ENCODE data around the gene ADGRG4. TPM values are rescaled to one million over a fixed set of nuclear protein-coding genes. Genes with fewer than 3 reads are reported as not detected.
A peak's percentile ranks its signal among the peaks of the same experiment; 100 is the strongest.
"Not testable (repeated sequence)": the region's sequence is repeated elsewhere in the genome, so short reads cannot be mapped to it uniquely, and the experiment has no call there.

ADGRG4 gene, protein sequence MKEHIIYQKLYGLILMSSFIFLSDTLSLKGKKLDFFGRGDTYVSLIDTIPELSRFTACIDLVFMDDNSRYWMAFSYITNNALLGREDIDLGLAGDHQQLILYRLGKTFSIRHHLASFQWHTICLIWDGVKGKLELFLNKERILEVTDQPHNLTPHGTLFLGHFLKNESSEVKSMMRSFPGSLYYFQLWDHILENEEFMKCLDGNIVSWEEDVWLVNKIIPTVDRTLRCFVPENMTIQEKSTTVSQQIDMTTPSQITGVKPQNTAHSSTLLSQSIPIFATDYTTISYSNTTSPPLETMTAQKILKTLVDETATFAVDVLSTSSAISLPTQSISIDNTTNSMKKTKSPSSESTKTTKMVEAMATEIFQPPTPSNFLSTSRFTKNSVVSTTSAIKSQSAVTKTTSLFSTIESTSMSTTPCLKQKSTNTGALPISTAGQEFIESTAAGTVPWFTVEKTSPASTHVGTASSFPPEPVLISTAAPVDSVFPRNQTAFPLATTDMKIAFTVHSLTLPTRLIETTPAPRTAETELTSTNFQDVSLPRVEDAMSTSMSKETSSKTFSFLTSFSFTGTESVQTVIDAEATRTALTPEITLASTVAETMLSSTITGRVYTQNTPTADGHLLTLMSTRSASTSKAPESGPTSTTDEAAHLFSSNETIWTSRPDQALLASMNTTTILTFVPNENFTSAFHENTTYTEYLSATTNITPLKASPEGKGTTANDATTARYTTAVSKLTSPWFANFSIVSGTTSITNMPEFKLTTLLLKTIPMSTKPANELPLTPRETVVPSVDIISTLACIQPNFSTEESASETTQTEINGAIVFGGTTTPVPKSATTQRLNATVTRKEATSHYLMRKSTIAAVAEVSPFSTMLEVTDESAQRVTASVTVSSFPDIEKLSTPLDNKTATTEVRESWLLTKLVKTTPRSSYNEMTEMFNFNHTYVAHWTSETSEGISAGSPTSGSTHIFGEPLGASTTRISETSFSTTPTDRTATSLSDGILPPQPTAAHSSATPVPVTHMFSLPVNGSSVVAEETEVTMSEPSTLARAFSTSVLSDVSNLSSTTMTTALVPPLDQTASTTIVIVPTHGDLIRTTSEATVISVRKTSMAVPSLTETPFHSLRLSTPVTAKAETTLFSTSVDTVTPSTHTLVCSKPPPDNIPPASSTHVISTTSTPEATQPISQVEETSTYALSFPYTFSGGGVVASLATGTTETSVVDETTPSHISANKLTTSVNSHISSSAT (N-terminal part only)
- under 1 TPM; 0.14 to 0.41 TPM for total RNA-seq

DNA sequence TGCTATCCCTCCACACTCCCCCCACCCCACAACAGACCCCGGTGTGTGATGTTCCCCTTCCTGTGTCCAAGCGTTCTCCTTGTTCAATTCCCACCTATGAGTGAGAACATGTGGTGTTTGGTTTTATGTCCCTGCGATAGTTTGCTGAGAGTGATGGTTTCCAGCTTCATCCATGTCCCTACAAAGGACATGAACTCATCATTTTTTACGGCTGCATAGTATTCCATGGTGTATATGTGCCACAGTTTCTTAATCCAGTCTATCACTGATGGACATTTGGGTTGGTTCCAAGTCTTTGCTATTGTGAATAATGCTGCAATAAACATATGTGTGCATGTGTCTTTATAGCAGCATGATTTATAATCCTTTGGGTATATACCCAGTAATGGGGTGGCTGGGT lies at the start of gene ADGRG4:
Gene ADGRG4, plus strand, starts transcription at position 243 of the 400 bp plus-strand sequence. CDS start 7,815 bp downstream, outside the sequence.
- ATAC-seq (ENCODE audit: insufficient number of reproducible peaks, low FRiP score, low read depth) = not testable (repeated sequence)

DNA sequence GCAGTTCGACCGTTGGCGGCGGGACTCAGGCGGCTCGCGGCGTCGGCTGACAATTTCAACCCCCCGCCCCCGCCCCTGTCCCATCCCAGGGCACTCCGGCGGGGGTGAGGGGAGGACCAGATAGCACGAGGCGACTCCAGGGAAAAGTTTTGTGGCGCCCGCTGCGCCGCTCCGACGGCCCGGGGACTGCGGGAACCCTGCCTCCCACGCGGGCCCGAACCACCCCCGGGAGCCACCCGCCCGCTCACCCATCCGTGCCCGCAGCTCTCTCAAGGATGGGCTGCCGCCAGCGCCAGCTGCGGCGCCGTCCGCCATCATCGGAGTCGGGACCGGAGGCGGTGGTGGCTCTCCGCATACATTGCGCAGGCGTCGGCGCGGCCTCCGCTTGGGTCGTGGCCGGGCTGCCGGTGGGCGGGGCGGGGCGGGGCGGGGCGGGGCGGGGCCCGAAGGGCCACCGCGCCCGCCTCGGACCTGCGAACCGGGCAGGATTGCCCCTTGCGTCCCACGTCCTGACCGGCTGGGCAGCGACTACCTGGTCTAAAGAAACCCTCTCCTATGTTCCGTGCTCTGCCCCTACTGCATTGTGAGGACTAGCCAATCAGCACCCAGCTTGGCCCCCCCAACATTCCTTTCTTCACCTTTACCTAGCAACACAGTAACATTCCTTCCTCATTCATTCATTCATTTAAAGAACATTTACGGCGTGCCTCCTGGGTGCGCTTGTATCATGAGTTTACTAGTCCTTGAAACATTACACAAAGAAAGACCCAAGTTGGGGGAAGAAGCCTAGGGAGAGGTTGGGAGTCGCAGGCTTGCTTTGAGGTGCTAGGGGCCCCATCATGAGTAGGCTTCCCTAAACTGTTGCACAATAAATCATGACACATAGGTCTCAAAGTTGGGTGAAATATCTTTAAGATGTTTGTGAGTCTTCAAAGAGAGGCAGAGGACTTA lies 49.4 kb upstream of the ADGRG4 start, which contains the start of gene MAP7D3:
Gene MAP7D3, minus strand, starts transcription at position 360 of the 951 bp plus-strand sequence. Its CDS starts 42 bp downstream, at position 318.
- Histone ChIP-seq H3K4me3 (peak within 1 kb of the TSS; percentile 73), H3K27ac (peak within 1 kb of the TSS; percentile 68 to 69), H3K4me1 (ENCODE audit: control insufficient read depth in 1 of 2, low read depth in 2 of 2) (peaks cover 0 to 21% of the 10 kb centered on the region in 2 donors), H3K9me3 (no peaks in the 10 kb centered on the region), H3K36me3 (no peaks in the 10 kb centered on the region), H3K27me3 (replicated peaks; ENCODE audit: insufficient read depth) (no peaks in the 10 kb centered on the region)
- DNase-seq (ENCODE audit: low spot score) (no peak), ATAC-seq (ENCODE audit: insufficient number of reproducible peaks, low FRiP score, low read depth) (peak; percentile 55)
- TF ChIP-seq, protein P1, sequence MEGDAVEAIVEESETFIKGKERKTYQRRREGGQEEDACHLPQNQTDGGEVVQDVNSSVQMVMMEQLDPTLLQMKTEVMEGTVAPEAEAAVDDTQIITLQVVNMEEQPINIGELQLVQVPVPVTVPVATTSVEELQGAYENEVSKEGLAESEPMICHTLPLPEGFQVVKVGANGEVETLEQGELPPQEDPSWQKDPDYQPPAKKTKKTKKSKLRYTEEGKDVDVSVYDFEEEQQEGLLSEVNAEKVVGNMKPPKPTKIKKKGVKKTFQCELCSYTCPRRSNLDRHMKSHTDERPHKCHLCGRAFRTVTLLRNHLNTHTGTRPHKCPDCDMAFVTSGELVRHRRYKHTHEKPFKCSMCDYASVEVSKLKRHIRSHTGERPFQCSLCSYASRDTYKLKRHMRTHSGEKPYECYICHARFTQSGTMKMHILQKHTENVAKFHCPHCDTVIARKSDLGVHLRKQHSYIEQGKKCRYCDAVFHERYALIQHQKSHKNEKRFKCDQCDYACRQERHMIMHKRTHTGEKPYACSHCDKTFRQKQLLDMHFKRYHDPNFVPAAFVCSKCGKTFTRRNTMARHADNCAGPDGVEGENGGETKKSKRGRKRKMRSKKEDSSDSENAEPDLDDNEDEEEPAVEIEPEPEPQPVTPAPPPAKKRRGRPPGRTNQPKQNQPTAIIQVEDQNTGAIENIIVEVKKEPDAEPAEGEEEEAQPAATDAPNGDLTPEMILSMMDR (IDR thresholded peaks at IDR 0.05) = no peak

More for the DNA sequence above, at the start of gene ADGRG4:
- not testable (repeated sequence) for H3K27ac ChIP-seq; DNase-seq (ENCODE audit: low spot score); H3K4me1 ChIP-seq (ENCODE audit: control insufficient read depth in 1 of 2, low read depth in 2 of 2); H3K9me3 ChIP-seq; H3K4me3 ChIP-seq; H3K27me3 ChIP-seq (replicated peaks; ENCODE audit: insufficient read depth); H3K36me3 ChIP-seq

DNA sequence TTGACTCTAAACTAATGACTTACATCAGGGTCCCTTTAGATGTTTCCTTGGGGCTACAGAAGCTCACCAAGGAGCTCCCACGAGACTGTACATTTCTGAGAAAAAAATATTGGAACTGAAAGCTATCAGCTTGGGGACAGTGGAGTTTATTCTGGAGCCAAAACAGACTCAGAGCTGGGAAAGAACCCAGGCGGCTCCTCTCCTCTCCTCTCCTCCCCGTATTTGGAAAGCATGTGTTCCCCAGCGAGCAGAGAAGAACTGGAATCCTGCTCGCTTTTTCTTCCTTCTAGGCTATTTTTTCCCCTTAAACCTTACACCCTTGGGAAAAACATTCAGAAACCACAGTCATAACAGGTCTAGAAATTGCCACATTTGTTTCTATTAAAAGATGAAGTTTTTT lies 45.2 kb upstream of the ADGRG4 start:
- no peaks in the 10 kb centered on the region for H3K9me3 ChIP-seq
- peak; percentile 30 for ATAC-seq (ENCODE audit: insufficient number of reproducible peaks, low FRiP score, low read depth)
- no peak for DNase-seq (ENCODE audit: low spot score)
- TF ChIP-seq, protein P1 (IDR thresholded peaks at IDR 0.05) = no peak
- peak overlapping the region; percentile 47 for H3K4me3 ChIP-seq
- no peaks in the 10 kb centered on the region for H3K27me3 ChIP-seq (replicated peaks; ENCODE audit: insufficient read depth)
- peaks cover 11 to 61% of the 10 kb centered on the region in 2 donors for H3K4me1 ChIP-seq (ENCODE audit: control insufficient read depth in 1 of 2, low read depth in 2 of 2)
- peak overlapping the region; percentile 74 to 94 for H3K27ac ChIP-seq
- H3K36me3 ChIP-seq = no peaks in the 10 kb centered on the region

DNA sequence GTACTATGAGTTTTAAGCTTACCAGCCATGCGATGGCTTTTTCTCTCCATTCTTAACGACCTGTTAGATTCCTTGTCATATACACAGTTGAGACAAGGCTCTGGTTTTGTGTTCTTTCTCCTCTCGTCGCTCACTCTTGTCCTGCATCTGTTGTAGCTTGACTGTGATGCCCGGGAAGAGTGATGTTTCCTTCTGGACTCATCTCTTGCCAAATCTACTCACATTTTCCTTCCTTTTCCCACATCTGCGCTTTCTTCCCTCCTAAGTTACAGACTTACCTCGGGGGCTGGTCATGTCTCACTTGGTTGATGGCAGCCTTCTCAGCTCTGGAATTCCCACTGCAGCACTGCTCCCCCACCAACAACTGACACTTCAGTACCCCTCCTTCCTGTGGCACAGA lies 44.7 kb upstream of the ADGRG4 start:
- ATAC-seq (ENCODE audit: insufficient number of reproducible peaks, low FRiP score, low read depth) (no peak), DNase-seq (ENCODE audit: low spot score) (no peak)
- Histone ChIP-seq H3K36me3 (no peaks in the 10 kb centered on the region), H3K4me3 (peak overlapping the region; percentile 47), H3K27me3 (replicated peaks; ENCODE audit: insufficient read depth) (no peaks in the 10 kb centered on the region), H3K4me1 (ENCODE audit: control insufficient read depth in 1 of 2, low read depth in 2 of 2) (peaks cover 11 to 64% of the 10 kb centered on the region in 2 donors), H3K9me3 (no peaks in the 10 kb centered on the region), H3K27ac (peak overlapping the region; percentile 74 to 94)
- TF ChIP-seq, protein P1 (IDR thresholded peaks at IDR 0.05) = no peak

Measured in thoracic aorta (tissue), 2 donors.